HepG2 (cell line): Measurements from ENCODE around the gene ZDHHC18. TPM values are rescaled to one million over a fixed set of nuclear protein-coding genes. Genes with fewer than 3 reads are reported as not detected.

Experiments
- ATAC-seq: fragments of 200-7000 bp; cut with Tn5 transposase; 3 replicates; pipeline ENCODE4 v1.9.1; 2020; ENCODE audit warnings: mild to moderate bottlenecking, moderate library complexity
- BruUV-seq: library from RNA; stranded (reverse); fragments of 400-500 nt; replicated peaks from 2 replicates; lab custom pipeline; 2021; lab: Mats Ljungman, UMichigan
- CTCF ChIA-PET: fragments of 300-600 bp; formaldehyde crosslinking; extraction: SDS; loops from one replicate; lab custom pipeline; 2021; ENCODE audit warnings: low total read pairs, inconsistent platforms, low intra/inter-chr PET ratio; lab: Yijun Ruan, JAX
- POLR2A ChIA-PET: fragments of 350-600 bp; sonication (Branson Sonifier 250); formaldehyde crosslinking; loops from one replicate; lab custom pipeline; 2020; ENCODE audit warnings: antibody characterized with exemption, inconsistent platforms; lab: Yijun Ruan, JAX
- DNase-seq: peaks from one replicate; pipeline ENCODE4 v3.0.0-alpha.2; 2015; ENCODE audit warnings: low spot score
- FAIRE-seq: peaks from 3 replicates; lab custom pipeline; 2011; peaks lifted over from hg19 to GRCh38; lab: Jason Lieb, UNC
- H2AFZ ChIP-seq: one replicate; pipeline ENCODE4 v1.6.1; 2011; ENCODE audit warnings: low read length, inconsistent platforms
- H3K27ac ChIP-seq: fragments of 300-600 bp; 3 replicates; pipeline ENCODE4 v1.8.0; 2011; ENCODE audit warnings: mixed run types, mild to moderate bottlenecking, mixed read lengths, low read length, inconsistent platforms; ENCODE audit not compliant: insufficient read depth; ENCODE audit errors: extremely low read length
- H3K27me3 ChIP-seq, 2 experiments: fragments of 200-600 bp in 1 of 2; 2 replicates in 1 of 2; 3 replicates in 1 of 2; pipeline versions ENCODE4 v1.6.0 to v1.8.0; 2011; ENCODE audit warnings: low read length in 2 of 2, mild to moderate bottlenecking in 2 of 2, moderate library complexity in 2 of 2, inconsistent platforms in 1 of 2; ENCODE audit not compliant: insufficient read depth in 2 of 2, control insufficient read depth in 1 of 2
- H3K36me3 ChIP-seq, 2 experiments: fragments of 200-600 bp in 1 of 2; replicated peaks in 1 of 2; 2 replicates in 1 of 2; 3 replicates in 1 of 2; pipeline versions ENCODE4 v1.5.1 to v1.8.0; 2011; ENCODE audit warnings: low read length in 2 of 2, inconsistent platforms in 1 of 2; ENCODE audit not compliant: insufficient read depth in 2 of 2, control insufficient read depth in 1 of 2
- H3K4me1 ChIP-seq: 2 replicates; pipeline ENCODE4 v1.5.1; 2012; ENCODE audit warnings: low read length, inconsistent platforms; ENCODE audit not compliant: insufficient read depth
- H3K4me2 ChIP-seq: 2 replicates; pipeline ENCODE4 v1.6.0; 2011; ENCODE audit warnings: low read depth, low read length, inconsistent platforms
- H3K4me3 ChIP-seq, 3 experiments: fragments of 200-600 bp in 1 of 3; sonication (generic), shearing (Covaris generic) in 1 of 3; replicated peaks in 1 of 3; 2 replicates each; pipeline ENCODE4 v1.5.1; 2011 to 2016; ENCODE audit warnings: low read length in 3 of 3, inconsistent platforms in 2 of 3, low read depth in 2 of 3, mild to moderate bottlenecking in 2 of 3, control low read depth in 1 of 3, mixed read lengths in 1 of 3; ENCODE audit not compliant: insufficient read depth in 1 of 3
- H3K79me2 ChIP-seq: one replicate; pipeline ENCODE4 v1.6.1; 2011; ENCODE audit warnings: low read length, inconsistent platforms; ENCODE audit not compliant: insufficient read depth
- H3K9ac ChIP-seq: 2 replicates; pipeline ENCODE4 v1.6.0; 2011; ENCODE audit warnings: mild to moderate bottlenecking, low read depth, low read length, inconsistent platforms; ENCODE audit not compliant: insufficient read depth
- H3K9me3 ChIP-seq: 2 replicates; pipeline ENCODE4 v1.5.1; 2012; ENCODE audit warnings: mild to moderate bottlenecking, low read length
- H4K20me1 ChIP-seq: 2 replicates; pipeline ENCODE4 v1.6.0; 2011; ENCODE audit warnings: inconsistent platforms, mild to moderate bottlenecking, low read length, moderate library complexity; ENCODE audit not compliant: insufficient read depth
- AGO2 ChIP-seq: fragments of 200-400 bp; formaldehyde crosslinking; optimal IDR thresholded peaks from 2 replicates; pipeline ENCODE3; 2017; ENCODE audit warnings: mild to moderate bottlenecking, low read depth, low read length, moderate library complexity
- ELF4 ChIP-seq: sonication (generic); formaldehyde crosslinking; IDR thresholded peaks from 2 replicates; pipeline ENCODE4 v1.5.0; 2020; ENCODE audit warnings: missing genetic modification reagents, mild to moderate bottlenecking, moderate library complexity, borderline replicate concordance
- ELK4 ChIP-seq: sonication (generic); formaldehyde crosslinking; IDR thresholded peaks from 2 replicates; pipeline ENCODE4 v1.9.0; 2021; ENCODE audit warnings: missing genetic modification reagents, borderline replicate concordance
- JDP2 ChIP-seq: sonication (generic); formaldehyde crosslinking; IDR thresholded peaks from 2 replicates; pipeline ENCODE4 v1.8.1; 2022; ENCODE audit warnings: missing genetic modification reagents, borderline replicate concordance
- KAT2B ChIP-seq: fragments of 150-350 bp; IDR thresholded peaks from 2 replicates; pipeline ENCODE4 v1.6.1; 2014; ENCODE audit warnings: low read depth, low read length, borderline replicate concordance
- MAFG ChIP-seq: sonication (generic); formaldehyde crosslinking; IDR thresholded peaks from 2 replicates; pipeline ENCODE4 v1.5.1; 2020; ENCODE audit warnings: mild to moderate bottlenecking, missing genetic modification reagents
- MAZ ChIP-seq, 2 experiments: sonication (generic) in 1 of 2; formaldehyde crosslinking in 1 of 2; IDR thresholded peaks; 2 replicates each; pipeline versions ENCODE4 v1.5.0 to v1.6.1; 2012 to 2020; ENCODE audit warnings: low read depth in 2 of 2, mild to moderate bottlenecking in 2 of 2, borderline replicate concordance in 1 of 2, improper control_type of control experiment in 1 of 2, low read length in 1 of 2, missing genetic modification reagents in 1 of 2, moderate library complexity in 1 of 2
- MTF1 ChIP-seq: sonication (generic); formaldehyde crosslinking; IDR thresholded peaks from 2 replicates; pipeline ENCODE4 v1.5.0; 2020; ENCODE audit warnings: missing genetic modification reagents
- NCOA2 ChIP-seq: sonication (generic); formaldehyde crosslinking; IDR thresholded peaks from 2 replicates; pipeline ENCODE4 v1.8.0; 2022; ENCODE audit warnings: inconsistent platforms
- NPAS2 ChIP-seq: sonication (generic); formaldehyde crosslinking; IDR thresholded peaks from 2 replicates; pipeline ENCODE4 v1.8.0; 2022; ENCODE audit warnings: mild to moderate bottlenecking, missing genetic modification reagents, borderline replicate concordance
- SOX6 ChIP-seq, 2 experiments: fragments of 450-650 bp in 1 of 2; sonication (generic) in 1 of 2; formaldehyde crosslinking in 1 of 2; IDR thresholded peaks; 2 replicates each; pipeline versions ENCODE4 v1.4.0 to v1.6.1; 2017 to 2020; ENCODE audit warnings: antibody characterized with exemption in 1 of 2, mild to moderate bottlenecking in 1 of 2, missing genetic modification reagents in 1 of 2
- YEATS4 ChIP-seq: sonication (generic); formaldehyde crosslinking; IDR thresholded peaks from 2 replicates; pipeline ENCODE4 v1.4.0; 2020; ENCODE audit warnings: missing genetic modification reagents, borderline replicate concordance
- ZBED4 ChIP-seq: sonication (generic); formaldehyde crosslinking; IDR thresholded peaks from 2 replicates; pipeline ENCODE4 v1.4.0; 2020; ENCODE audit warnings: missing genetic modification reagents, borderline replicate concordance
- ZNF30 ChIP-seq: sonication (generic); formaldehyde crosslinking; IDR thresholded peaks from 2 replicates; pipeline ENCODE4 v1.5.0; 2020; ENCODE audit warnings: mild to moderate bottlenecking, missing genetic modification reagents
- WGBS: methylation state at CpG from one replicate; pipeline ENCODE4 v1.1.6; 2017; ENCODE audit warnings: low lambda C conversion rate; 5-methylcytosine and 5-hydroxymethylcytosine counted together
- in situ Hi-C: cut with HindIII; loops from 2 replicates; pipeline ENCODE4 v1.10.0; 2017; ENCODE audit warnings: low pct_unique_long_range_greater_than_20kb; ENCODE audit not compliant: extremely low pct_ligation_motif_present
- intact Hi-C: fragments of 100-400 bp; cut with micrococcal nuclease; formaldehyde crosslinking; loops from one replicate; pipeline ENCODE4 v1.10.0; 2022; ENCODE audit not compliant: unreplicated experiment
- polyA plus RNA-seq, 8 experiments: library from polyadenylated mRNA; depleted of rRNA in 3 of 8; stranded (reverse) in 7 of 8; unstranded in 1 of 8; fragments of >200 nt; fragmentation: Illumina TruSeq in 4 of 8; extraction: Trizol in 4 of 8; gene quantifications; 2 replicates each; pipeline versions ENCODE4 v1.2.1 to v1.2.3, GENCODE V29; 2011 to 2016; ENCODE audit warnings: low read depth in 4 of 8, missing spikeins in 1 of 8, mixed read lengths in 1 of 8; ENCODE audit not compliant: insufficient read depth in 1 of 8
- total RNA-seq, 5 experiments: library from RNA; depleted of rRNA; stranded (reverse); fragments of >200 nt; fragmentation: Illumina TruSeq; extraction: Trizol; gene quantifications; 2 replicates each; pipeline ENCODE4 v1.2.3, GENCODE V29; 2016; ENCODE audit warnings: low read depth in 1 of 5

ZDHHC18 gene
- total and polyA plus RNA-seq, 2 of the 13 experiments (the other 11 are each of a cell fraction or from before 2014, with no cell fraction given), result 13.2 to 35.3 TPM

- POLR2A ChIA-PET, result no interaction called here
- no TSS peak for BruUV-seq
Observed at GRCh38 chr1:26779098-26779668, 47.3 kb upstream of the ZDHHC18 start.

More at GRCh38 chr1:26779098-26779668, 47.3 kb upstream of the ZDHHC18 start:
- Histone ChIP-seq H3K27me3 (no peaks in the 10 kb centered on the region), H2AFZ (no peak overlapping the region), H3K4me3 (no peak overlapping the region), H3K9ac (no peak overlapping the region), H3K27ac (no peak overlapping the region), H3K4me1 (peaks cover 28% of the 10 kb centered on the region), H3K36me3 (peaks cover 29 to 63% of the 10 kb centered on the region in 2 experiments), H3K79me2 (peaks cover 4% of the 10 kb centered on the region), H4K20me1 (no peaks in the 10 kb centered on the region), H3K9me3 (no peaks in the 10 kb centered on the region), H3K4me2 (no peak overlapping the region)
- TF ChIP-seq MAFG (CRISPR knock-in tag) (no peak), MTF1 (CRISPR knock-in tag) (no peak), MAZ (IDR thresholded peaks at IDR 0.05; ENCODE audit: borderline replicate concordance, low read depth, low read length) (no peak), MAZ (CRISPR knock-in tag; IDR thresholded peaks at IDR 0.05; ENCODE audit: low read depth) (no peak), ELF4 (CRISPR knock-in tag) (no peak), NPAS2 (CRISPR knock-in tag) (no peak), YEATS4 (no peak), KAT2B (no peak), SOX6 (IDR thresholded peaks at IDR 0.05) (no peak), SOX6 (CRISPR knock-in tag; IDR thresholded peaks at IDR 0.05) (no peak), AGO2 (no peak), NCOA2 (CRISPR knock-in tag) (no peak), ELK4 (CRISPR knock-in tag) (no peak), ZBED4 (CRISPR knock-in tag) (no peak), ZNF30 (no peak), JDP2 (CRISPR knock-in tag) (no peak)
- in situ Hi-C loops, result no loop called here
- ATAC-seq, result no peak
- DNase-seq, result no peak
- no peak for FAIRE-seq
- CTCF ChIA-PET, result no interaction called here
- 98% methylated on average over 8 of the region's 11 CpGs for WGBS
- intact Hi-C loops, result no loop called here
